T-helper 1 cell treated with Interleukin-12 subunit alpha and Interleukin-12 subunit beta and Interleukin-4 antibody, amounts not matched to agents 30 ng/mL and 1 ng/mL, for 36 hours (primary cell): Measurements from ENCODE around the gene TSHZ2. TPM values are rescaled to one million over a fixed set of nuclear protein-coding genes. Genes with fewer than 3 reads are reported as not detected.
"Not testable (repeated sequence)": the region's sequence is repeated elsewhere in the genome, so short reads cannot be mapped to it uniquely, and the experiment has no call there.

Experiments used
- intact Hi-C: fragments of 100-400 bp; cut with micrococcal nuclease; formaldehyde crosslinking; loops from one replicate; pipeline ENCODE4 v1.15.1; 2024
- total RNA-seq: library from RNA; stranded (reverse); gene quantifications from 2 replicates; pipeline ENCODE4 v1.2.3, GENCODE V29; 2022

Gene TSHZ2
- total RNA-seq, 1 donor from 2014 or later, result 28.4 TPM

DNA sequence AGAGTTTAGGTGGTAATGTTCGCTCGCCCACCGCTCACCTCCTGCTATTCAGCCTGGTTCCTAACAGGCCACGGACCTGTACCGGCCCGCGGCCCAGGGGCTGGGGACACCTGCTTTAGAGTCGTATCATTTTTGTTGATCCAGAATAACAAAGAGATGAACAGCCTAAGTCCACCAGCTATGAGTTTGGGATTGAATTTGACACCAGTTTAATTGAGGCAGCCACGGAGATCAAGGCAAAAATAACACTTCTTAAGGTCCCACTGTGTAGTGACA, 108.5 kb downstream of the TSHZ2 start:
- intact Hi-C loops, result no loop called here

DNA sequence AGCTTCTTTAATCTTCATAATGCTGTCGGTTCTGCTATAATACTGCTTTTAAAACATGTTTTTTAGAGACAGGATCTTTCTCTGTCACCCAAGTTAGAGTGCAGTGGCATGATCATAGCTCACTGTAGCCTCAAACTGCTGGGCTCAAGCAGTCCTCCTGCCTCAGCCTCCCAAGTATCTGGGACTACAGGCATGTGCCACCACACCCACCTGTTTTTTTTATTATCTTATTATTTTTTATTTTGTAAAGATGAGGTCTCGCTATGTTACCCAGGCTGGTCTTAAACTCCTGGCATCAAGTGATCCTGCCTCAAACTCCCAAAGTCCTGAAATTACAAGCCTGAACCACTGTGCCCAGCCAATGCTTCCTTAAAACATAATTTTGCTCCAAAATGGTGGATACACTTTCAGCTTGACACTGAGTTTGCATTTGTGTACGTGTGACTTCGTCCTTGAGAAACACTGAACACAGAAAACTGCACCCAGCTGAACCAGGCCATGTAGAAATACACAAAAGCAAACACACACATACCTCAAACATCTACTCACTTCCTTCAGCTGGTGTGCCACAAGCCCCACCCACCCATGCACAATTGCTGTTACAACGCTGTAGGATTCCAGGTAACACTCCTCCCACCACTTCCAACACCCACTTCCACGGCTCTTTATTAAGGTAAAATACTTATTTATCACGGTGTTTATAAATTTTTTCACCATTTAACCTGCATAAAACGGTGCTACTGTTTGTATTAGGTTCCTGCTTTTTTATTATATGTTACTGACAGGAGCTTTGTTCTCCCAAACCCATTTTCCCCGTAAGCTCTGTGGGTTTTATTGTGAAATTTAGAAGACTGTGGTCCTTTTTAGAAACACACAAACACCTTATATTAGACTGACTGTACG, 109.1 kb downstream of the TSHZ2 start:
- intact Hi-C loops, result no loop called here

DNA sequence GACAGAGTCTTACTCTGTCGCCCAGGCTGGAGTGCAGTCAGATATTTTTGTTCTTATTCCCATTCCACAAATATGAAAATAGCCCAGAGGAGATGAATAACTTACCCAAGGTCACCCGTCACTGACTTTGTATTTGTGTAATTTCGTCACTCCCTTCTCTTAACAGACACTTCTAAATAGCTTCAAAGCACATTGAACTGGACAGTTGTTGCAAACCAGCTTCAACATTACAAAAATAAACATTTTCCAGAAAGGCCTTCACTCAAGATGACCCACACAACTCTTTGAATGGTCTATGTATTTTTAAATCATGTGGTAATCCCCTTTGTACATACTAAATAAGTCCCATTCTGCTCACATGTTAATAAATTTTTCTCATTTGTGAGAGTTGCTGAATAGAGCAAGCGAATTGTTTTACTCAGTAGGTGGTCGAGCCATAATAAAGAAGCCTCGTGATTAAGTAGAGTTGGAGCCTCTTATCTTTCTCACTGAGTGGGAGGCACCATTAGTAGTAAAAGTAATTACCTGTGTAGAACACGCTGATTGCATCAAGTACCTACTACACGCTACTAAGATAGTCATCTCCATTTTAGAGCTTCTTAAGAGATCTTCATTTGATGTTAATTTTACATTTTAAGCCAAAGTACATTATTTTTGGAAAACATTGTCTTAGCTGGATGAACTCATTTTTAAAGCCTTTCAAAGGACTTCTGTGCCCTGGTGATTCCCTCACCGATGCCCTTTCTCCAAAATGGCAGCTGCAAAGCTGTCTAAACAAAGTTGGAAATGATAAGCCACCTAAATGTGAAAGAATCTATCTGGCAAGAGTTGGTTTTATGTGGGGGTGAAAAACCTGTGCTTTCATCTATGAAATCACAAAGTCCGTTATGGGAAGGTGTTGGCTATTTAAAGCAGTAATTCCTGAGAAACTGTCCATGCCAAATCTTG, 110.0 kb downstream of the TSHZ2 start:
- intact Hi-C loops, result no loop called here

DNA sequence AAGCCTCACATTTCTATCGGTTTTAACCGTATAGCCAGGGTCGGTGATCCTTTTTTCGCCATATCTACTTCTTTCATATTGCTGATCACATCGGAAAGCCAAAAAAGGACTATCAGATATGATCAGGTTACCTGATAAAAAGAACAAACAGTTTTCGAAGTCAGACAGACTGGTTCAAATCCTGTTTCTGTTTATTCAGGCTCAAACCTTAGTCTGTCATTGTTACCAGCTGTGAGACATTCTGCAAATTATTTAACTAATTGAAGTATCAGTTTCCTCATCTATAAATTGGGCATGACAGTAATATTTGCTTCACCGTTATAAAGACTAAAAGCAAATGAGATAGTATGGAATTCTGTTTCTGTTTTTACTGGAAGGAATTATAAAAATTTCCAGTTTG, 111.3 kb downstream of the TSHZ2 start:
- intact Hi-C loops, result no loop called here

DNA sequence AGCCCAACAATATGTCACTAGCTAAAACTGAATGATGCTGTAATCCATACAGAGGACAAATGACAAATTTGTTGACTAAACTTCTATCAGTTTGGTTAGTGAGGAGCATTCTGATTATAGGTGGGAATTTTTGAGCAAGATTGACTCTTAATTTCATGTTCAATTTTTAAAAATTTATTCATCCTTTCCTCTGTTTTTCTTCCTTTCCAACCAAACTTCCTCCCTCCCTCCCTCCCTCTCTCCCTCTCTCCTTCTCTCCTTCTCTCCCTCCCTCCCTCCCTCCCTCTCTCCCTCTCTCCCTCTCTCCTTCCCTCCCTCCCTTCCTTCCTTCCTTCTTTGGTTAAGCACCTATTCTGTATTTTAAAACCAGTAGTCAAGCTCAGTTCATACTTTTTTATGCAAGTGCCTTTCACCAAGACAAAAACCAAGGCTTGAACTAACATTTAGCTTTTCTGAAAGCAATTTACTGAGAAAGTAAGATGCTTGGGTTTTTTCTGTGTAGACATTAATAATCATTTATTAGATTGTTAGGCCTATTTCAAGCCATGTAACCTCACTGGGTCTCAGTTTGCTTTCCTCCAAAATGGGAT, 112.3 kb downstream of the TSHZ2 start:
- intact Hi-C loops, result no loop called here

DNA sequence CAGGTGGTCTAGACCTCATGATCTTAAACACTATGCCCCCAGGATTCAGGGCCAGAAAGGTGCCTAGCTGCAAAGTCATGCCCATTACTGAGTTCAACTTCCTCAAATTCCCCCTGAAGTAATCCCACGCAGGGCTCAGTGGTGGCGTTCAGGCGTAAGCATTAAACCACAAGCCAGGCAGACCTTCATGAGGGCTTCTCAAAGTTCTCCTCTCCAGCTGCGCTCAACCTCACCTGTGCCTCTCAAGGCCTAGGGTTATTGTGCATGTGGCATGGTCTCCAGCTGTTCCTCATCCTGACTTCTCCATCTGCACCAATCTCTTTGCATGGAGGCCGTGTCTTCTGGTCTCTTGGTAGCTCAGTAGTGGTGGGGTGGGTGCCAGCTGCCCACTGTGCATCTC, 113.6 kb downstream of the TSHZ2 start:
- intact Hi-C loops, result no loop called here

DNA sequence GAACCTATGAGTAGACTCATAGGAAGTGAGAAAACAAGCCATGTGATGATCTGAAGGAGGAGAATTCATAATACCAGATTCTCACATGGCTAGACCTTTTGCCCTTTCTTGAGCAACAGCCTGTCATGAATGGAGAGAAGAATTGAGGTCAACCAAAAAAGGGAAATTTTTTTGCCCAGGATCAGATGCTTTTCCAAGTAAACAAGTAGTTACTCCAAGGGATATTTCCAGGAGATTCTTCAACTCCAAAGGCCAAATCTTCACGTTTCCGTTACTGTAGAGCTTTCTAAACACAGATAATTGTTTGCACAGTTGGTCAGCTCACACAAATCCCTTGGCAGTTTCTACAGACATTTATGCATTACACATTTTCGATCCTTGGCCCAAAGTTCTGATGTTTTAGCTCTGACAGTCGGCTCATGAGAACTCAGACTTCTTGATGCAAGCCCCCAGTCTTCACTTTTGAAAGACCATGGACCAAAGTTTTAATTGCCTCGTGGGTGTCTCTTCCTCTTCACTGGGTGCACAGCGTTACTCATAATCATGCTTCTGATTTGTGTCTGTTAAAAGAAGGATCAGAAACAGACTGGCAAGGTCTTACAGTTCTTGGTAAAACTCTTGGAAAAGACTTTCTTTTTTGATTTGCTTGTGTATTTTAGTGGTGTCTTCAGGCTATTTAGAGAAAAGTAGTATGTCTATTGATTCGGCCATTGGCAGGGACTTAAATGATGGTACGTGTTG, 115.0 kb downstream of the TSHZ2 start:
- intact Hi-C loops, result no loop called here

DNA sequence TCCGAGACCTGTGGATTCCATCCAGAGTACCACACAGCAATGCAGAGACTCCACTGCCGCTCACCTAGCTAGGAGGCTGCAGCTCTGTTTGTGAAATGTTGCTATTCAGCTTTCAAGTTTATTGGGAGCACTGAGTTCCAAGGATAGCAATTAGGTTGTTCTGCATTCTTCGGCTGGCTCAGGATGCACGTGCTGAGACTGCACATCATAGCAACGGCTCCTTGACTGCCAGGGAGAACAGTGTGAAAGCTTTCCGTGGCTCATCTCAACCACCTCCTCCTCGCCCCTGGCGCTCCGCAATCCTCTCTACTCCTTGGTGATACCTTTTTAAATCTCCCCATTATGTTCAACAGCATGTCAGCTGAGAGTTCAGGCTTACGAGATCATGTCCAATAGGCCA, 116.6 kb downstream of the TSHZ2 start:
- intact Hi-C loops, result no loop called here

DNA sequence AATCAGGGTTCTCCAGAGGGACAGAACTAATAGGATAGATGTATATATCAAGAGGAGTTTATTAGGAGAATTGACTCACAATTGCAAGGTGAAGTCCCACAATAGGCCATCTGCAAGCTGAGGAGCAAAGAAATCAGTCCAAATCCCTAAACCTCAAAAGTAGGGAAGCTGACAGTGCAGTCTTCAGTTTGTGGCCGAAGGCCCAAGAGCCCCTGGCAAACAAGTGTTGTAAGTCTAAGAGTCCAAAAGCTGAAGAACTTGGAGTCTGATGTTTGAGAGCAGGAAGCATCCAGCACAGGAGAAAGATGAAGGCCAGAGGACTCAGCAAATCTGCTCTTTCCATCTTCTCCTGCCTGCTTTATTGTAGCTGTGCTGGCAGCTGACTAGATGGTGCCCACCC, 117.7 kb downstream of the TSHZ2 start:
- intact Hi-C loops, result not testable (repeated sequence)

DNA sequence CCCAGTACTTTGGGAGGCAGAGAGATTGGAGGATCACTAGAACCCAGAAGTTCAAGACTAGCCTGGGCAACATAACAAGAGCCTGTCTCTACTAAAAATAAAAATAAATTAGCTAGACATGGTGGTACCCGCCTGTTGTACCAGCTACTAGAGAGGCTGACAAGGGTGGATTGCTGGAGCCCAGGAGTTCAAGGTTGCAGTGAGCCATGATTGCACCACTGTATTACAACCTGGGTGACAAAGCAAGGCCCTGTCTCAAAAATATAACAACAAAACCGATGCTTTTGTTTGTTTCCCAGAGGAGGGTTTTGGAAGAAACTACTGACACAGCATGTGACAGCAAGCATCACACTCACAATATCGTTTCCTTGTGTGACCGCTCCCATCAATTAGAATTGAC, 119.6 kb downstream of the TSHZ2 start:
- intact Hi-C loops, result no loop called here

DNA sequence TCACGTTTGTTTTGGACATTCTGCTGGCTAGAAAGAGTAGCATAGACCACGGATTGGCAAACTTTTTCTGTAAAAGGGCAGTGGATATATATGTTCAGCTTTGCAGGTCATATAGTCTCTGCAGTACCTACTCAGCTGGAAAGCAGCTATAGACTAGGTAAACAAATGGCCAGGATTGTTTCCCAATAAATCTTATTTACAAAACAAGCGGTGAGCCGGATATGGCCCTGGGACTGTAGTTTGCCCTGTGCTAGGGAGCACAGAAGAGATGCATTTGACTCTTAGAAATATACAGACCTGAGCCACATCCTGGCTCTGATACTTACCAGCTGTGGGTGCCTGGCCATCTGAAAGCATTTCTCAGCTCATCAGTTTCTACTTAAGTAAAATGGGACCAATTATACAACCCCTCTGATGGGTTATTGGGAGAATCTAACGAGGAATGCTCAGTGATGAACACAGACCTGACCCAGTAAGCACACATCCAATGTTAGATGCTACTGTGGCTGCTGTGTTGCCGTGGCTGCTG, 120.7 kb downstream of the TSHZ2 start:
- intact Hi-C loops, result no loop called here

DNA sequence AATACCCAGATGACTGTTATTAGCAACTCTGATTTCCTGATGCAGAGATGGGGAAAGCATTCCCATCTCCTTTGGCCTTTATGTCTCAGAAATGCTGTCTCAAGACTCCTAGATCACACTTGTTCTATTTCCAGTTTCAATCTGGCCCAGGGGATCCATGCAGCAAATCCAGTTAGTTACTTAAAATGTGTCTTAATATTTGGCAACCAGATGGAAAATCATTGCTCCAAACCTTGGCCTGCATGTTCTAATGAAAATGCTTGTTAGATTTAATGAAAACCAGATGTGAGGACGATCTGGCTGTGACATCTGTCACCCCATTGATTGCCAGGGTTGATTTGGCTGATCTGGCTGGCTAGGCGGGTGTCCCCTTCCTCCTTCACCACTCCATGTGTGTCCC, 125.2 kb downstream of the TSHZ2 start:
- intact Hi-C loops, result no loop called here

DNA sequence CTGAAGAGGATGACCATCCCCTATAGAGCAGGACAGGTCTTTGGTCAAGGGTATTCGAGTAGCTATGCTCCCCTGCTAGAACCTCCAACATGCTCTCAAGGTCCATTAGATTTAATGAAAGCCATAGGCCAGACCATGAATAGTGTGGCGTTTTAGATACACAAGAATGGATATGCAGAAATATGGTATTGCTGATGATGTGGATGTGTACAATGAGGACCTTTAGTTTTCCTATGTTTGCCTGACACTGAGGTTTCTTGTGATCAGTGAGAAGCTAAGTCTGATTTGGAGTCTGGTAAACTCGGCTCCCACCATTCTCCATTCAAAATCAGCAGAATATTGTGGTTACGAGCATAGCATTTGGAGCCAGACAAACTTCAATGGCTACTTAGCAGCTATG, 125.6 kb downstream of the TSHZ2 start:
- intact Hi-C loops, result no loop called here

DNA sequence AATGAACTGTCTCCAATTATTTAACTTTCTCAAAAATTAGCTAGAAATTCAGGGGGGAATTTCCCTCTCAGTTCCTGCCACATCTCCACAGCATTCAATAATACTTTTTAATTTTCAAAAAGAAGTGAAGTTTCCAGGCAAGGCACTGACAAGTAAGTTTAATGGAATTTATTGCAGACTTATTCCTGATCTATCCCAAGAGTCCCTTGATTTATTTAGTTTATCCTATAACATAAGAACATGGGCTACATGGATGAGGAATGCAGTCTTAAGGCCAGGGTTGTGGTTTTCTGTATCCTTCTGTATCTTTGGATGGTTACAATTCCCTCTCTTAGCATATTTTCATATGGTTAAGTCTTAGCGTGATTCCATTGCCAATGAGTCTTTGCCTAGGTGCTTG, 126.5 kb downstream of the TSHZ2 start:
- intact Hi-C loops, result no loop called here

DNA sequence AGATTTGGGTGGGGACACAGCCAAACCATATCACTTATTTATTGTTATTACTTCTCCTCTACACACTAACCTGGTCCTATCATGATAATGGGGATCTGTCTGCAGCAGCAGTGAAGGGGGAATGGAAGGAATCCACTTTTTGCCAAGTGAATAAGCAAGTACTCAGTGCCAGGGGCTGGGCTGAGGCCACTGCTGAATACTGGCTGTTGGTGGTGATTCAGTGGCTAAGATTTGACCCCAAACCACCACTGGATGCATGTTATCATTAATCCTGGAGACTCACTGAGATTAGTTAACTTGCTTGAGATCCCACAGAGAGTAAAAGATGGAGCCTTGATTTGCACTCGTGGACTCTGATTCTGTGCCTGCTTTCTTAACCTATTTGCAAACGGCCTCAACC, 127.7 kb downstream of the TSHZ2 start:
- intact Hi-C loops, result no loop called here

DNA sequence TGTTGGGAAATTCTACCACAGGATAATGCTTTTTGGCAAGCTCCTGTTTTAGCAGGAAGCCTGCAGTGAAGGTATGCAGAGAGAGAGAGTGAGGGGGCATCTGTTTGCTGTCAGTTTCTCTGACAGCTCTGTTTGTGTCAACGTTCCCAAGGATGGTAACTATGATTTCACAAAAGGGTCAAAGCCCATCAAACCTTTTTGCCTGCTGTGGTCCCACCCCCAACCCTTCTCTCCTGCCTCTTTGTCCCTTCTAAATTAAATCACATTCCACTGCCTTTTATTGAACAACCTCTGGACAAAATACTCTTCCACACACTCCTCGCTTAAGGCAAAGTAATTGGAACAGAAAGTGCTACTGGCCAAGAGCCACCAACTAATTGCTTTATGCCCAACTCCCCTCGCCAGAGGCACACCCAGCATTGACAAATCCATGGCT, 128.3 kb downstream of the TSHZ2 start:
- intact Hi-C loops, result no loop called here

DNA sequence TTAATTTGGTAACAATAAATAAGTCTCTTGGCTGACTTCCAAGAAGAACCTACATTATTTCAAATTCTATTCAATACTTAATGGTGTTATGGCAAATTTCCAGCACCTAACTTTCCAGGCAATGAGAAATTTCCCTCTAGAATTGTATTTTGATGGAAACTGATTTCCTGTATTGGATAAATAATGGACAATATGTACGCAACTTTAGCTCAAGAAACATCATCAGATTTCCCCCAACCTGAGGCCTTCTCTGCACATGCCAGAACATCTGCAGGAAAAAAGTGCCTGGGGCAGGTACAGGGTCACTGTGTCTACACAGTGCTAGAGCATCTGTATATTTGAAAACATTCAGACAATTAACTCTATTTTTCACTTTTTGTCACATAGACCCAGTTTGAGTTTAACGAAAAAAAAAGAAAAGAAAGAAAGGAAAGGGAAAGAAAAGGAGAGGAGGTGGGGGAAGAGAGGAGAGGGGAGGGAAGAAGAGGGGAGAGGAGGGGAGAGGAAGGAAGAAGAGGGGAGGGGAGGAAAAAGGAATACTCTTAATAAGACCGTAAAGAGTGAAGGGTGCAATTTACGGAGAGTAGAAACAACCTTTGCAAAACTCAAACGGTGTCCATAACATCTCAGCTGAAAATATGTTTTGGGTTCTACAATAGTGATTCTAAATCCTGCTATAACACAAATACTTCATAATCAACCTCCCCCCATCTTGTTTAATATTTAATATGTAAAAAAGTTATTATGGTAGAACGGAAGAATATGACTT, 130.0 kb downstream of the TSHZ2 start:
- intact Hi-C loops, result no loop called here

DNA sequence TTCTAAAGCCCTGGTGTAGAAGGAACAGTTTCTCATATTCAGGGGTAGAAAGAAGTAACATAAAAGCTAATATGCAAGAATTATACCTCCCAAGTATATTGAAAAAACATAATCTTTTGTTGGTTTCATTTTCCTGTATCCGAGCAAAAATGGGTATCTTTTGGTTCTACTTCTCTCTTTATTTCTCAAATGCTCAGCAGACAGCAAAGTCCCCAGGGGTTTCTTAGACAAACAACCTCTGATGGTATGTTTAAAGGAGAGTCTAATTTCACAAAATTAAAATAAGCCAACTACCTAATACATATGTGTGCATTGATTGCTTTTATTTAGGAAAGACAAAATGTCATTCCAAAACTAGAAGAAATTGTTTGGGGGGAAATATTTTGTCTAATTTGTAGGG, 131.0 kb downstream of the TSHZ2 start:
- intact Hi-C loops, result no loop called here

DNA sequence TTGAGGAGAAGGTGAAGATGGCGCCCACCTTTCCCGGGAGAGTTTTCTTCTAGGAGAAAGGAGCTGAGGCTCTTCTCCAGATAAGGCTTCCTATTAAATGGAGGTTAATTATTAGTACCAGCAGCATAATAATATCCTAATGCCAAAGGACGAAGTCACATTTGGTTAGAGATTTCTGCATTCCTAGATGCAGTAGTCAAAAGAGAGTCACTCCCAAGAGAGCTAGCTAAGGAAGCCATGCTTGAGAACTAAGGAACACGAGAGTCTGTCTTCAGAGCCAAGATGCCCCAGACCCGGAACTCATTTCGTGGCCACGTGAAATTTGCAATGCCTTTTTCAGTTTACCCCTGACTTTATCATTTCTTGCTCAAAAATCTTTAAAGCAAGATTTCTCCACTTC, 132.7 kb downstream of the TSHZ2 start:
- intact Hi-C loops, result no loop called here

DNA sequence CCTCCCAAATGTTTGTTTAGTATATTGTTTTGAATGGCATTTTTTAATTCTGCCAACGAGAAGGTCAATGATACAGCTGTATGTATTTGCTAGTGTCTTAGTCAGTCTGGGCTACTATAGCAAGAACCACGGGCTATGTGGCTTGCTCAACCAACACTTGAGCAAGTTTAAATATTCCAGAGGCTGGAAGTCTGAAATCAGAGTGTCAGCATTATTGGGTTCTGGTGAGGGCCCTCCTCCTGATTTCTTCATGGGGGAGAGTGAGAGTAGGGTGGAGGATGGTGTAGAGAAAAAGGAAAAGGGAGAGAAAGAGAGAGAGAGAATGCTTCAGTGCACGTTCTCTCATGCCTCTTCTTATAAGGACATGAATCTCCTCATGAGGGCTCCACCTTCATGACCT, 144.6 kb downstream of the TSHZ2 start:
- intact Hi-C loops, result no loop called here
